Muscle of leg (tissue), 11 donors: Measurements from ENCODE around the gene FOXD4L1. TPM values are rescaled to one million over a fixed set of nuclear protein-coding genes. Genes with fewer than 3 reads are reported as not detected.
"Not testable (repeated sequence)": the region's sequence is repeated elsewhere in the genome, so short reads cannot be mapped to it uniquely, and the experiment has no call there.

Source experiments
- DNase-seq: peaks from one replicate; pipeline ENCODE4 v3.0.0; 2013
- H3K27ac ChIP-seq: one replicate; pipeline ENCODE4 v1.5.1; 2013; ENCODE audit warnings: mild to moderate bottlenecking, low read length, control low read depth
- H3K27me3 ChIP-seq: one replicate; pipeline ENCODE4 v1.6.1; 2013; ENCODE audit warnings: low read length; ENCODE audit not compliant: control insufficient read depth, insufficient read depth
- H3K36me3 ChIP-seq: one replicate; pipeline ENCODE4 v1.6.1; 2013; ENCODE audit warnings: low read length; ENCODE audit not compliant: control insufficient read depth, insufficient read depth
- H3K4me1 ChIP-seq: one replicate; pipeline ENCODE4 v1.6.1; 2013; ENCODE audit warnings: low read length; ENCODE audit not compliant: control insufficient read depth, insufficient read depth
- H3K4me3 ChIP-seq: one replicate; pipeline ENCODE4 v1.5.1; 2013; ENCODE audit warnings: low read length, control low read depth
- H3K9me3 ChIP-seq: replicated peaks from 2 replicates; pipeline ENCODE4 v1.6.1; 2013; ENCODE audit warnings: low read depth, low read length; ENCODE audit not compliant: control insufficient read depth
- WGBS: methylation state at CpG from one replicate; pipeline ENCODE4 v1.1.5; 2013; ENCODE audit warnings: missing lambda C conversion rate; ENCODE audit not compliant: insufficient coverage; 5-methylcytosine and 5-hydroxymethylcytosine counted together
- polyA plus RNA-seq, 8 donors: library from polyadenylated mRNA; unstranded; fragments of 120-200 nt; gene quantifications; one replicate each; pipeline versions ENCODE4 v1.2.1 to v1.2.3, GENCODE V29; 2013; ENCODE audit warnings: inconsistent platforms in 1 of 8, low replicate concordance in 1 of 8; ENCODE audit not compliant: insufficient read length in 8 of 8, insufficient read depth in 1 of 8
- total RNA-seq: library from RNA; stranded (reverse); fragments of 120-200 nt; gene quantifications from one replicate; pipeline ENCODE4 v1.2.4, GENCODE V29; 2013

Gene FOXD4L1
- total and polyA plus RNA-seq, 9 donors = 0.13 to 7.0 (median 3.2) TPM

DNA sequence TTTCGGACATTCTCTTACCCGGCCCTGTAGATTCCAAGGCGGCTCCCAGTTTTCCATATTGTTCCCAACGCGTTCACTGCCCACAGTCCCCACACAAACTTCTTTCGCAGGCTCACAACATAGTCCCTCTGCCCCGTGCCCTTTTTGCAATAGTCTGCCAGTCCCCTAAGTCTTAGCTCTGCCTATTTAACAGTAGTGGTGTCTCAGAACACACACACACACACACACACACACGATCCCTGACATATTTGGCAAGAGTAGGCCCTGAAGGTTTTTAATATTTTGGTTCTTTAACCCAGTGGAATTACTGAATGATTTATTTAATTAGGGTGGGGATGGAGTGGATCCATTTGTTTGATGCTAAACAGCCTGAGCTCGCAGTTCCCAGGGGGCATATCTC, 44.1 kb downstream of the FOXD4L1 start:
- peak; percentile 3 for DNase-seq
- H3K27ac ChIP-seq, H3K27me3 ChIP-seq, H3K4me1 ChIP-seq, H3K4me3 ChIP-seq, H3K9me3 ChIP-seq, H3K36me3 ChIP-seq: not testable (repeated sequence)
- WGBS = no CpG with 5 or more reads among the region's 9 CpGs

Other genes starting within 250 kb of the FOXD4L1 start
- gene PAX8, start 219.7 kb upstream of the FOXD4L1 start, total RNA-seq = 0.44 TPM
- 10 to 100 TPM in 1 of 8 donors, 1 to 10 TPM in 5, under 1 TPM in 2; 0.02 to 11.3 (median 2.5) TPM for gene PAX8, start 219.7 kb upstream of the FOXD4L1 start, polyA plus RNA-seq
- 35.2 TPM for gene ZNG1B, start 61.0 kb upstream of the FOXD4L1 start, total RNA-seq
- 10 to 100 TPM; 31.6 to 50.8 (median 39.6) TPM for gene ZNG1B, start 61.0 kb upstream of the FOXD4L1 start, polyA plus RNA-seq
- gene RABL2A, start 128.6 kb downstream of the FOXD4L1 start, total RNA-seq = 8.3 TPM
- 10 to 100 TPM; 10.7 to 19.4 (median 15.7) TPM for gene RABL2A, start 128.6 kb downstream of the FOXD4L1 start, polyA plus RNA-seq